ENCODE results near the gene CPE.

- TF ChIP-seq CTCF (IDR thresholded peaks at IDR 0.05) (no peak), REST (IDR thresholded peaks at IDR 0.05; ENCODE audit: insufficient read depth in 1 of 2, low read depth in 2 of 2, low read length in 1 of 2) (no peak)
Observed at GRCh38 chr4:165393051-165393450, 14.2 kb downstream of the CPE start.

All from Panc1 (cell line).